ENCODE measurements around the gene C10orf53.
"Not testable (repeated sequence)": the region's sequence is repeated elsewhere in the genome, so short reads cannot be mapped to it uniquely, and the experiment has no call there.

C10orf53 gene

GRCh38 chr10:49688920-49689319 is 9.5 kb downstream of the C10orf53 start:
- no peak for DNase-seq

GRCh38 chr10:49689882-49690510 is 10.5 kb downstream of the C10orf53 start:
- DNase-seq = no peak

GRCh38 chr10:49690698-49691356 is 11.4 kb downstream of the C10orf53 start:
- DNase-seq = peak; percentile 7

DNA sequence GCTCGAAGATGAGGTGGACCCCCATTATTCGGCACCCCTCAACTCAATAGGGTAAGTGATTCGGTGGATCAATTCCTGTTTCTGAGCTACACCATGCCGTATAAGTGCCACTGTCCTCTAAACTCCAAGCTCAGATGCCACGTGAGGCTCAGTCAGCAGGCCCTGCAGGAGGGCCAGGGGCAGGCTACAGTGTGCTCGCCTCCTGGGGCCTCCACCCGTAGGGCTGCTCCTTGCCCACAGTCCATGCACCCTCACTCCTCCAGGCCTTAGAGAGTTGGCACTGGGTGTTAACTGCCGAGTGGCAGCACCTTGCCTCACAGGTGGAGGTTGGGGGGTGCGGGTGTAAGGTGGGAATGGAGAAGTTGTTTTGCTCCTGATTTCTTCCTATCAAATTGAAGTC is 12.1 kb downstream of the C10orf53 start:
- DNase-seq = no peak

- no peak for DNase-seq
These were observed 15.0 kb downstream of the C10orf53 start for GRCh38 chr10:49694466-49694865.

DNA sequence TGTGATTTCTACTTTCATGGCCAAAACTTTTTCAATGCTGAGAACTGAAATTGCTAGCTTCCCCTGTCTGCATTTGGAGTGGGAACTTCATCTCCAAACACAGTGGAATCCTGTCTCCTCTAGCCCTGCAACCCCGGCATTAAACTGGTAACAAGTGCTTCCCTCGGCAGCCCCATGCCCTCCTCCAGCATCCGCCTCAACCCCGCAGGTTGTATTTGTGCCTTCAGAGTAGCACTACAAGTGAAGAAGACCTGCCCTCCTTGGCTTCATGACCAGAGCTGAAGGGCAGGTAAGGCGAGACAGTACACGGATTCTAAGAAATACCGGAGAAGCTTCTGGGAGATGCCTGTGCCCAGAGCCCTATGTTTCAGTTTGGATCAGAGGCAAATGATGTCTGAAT is 16.9 kb downstream of the C10orf53 start:
- DNase-seq = no peak

DNA sequence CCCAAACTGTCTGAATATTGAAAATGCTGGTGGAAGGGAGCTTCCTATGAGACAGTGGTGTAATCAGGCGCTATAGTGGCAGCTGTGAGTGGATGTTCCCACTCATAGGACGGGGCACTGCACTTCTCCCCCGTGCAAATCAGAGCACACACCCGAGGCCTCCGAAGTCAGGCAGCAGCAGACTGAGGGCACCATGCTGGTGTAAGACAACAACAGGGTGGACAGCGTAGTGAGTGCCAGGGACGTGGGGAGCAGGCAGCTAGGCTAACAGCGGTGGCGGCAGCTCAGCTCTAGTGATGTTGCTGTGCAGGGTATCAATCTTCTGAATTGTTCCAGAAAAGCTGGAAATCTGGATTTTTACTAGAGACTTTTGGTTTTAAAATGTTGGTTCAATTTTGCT is 19.2 kb downstream of the C10orf53 start:
- DNase-seq = no peak

DNA sequence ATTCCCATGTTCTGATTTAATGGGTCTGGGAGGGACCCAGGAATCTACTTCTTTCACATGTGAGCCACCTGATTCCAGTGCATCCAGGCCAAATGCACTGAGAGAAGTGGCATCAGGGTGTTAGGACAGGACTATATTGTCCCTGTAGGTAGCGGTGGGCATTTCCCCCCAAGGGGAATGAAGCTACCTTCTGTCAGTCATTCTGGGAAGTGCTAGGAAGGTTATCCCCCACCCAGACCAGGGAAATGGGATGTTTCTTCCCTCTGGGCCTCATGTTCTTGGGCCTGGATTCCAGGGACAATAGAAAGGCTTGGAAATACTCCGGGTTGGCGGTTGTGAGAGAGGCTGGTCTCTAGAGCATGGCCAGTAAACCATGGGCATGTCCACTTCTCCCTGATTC is 20.8 kb downstream of the C10orf53 start:
- DNase-seq = no peak

DNA sequence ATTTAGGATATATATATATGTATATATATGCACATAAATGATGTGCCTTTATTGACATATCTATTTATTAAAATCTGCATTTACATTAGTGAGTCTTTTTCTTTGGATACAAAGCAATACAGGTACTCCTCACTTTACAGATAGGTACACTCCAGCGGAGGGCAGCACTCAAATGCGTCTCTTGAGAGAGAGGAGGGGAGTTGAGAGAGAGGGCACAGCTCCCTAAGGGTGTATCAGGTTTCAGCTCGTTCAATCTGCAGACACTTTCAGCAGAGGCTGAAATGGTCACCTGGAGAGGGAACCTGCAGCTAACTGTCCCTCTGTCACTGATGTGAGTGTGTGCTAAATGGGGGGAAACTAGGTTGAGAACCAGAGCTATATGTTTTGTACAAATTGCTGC is 21.5 kb downstream of the C10orf53 start:
- no peak for DNase-seq

DNA sequence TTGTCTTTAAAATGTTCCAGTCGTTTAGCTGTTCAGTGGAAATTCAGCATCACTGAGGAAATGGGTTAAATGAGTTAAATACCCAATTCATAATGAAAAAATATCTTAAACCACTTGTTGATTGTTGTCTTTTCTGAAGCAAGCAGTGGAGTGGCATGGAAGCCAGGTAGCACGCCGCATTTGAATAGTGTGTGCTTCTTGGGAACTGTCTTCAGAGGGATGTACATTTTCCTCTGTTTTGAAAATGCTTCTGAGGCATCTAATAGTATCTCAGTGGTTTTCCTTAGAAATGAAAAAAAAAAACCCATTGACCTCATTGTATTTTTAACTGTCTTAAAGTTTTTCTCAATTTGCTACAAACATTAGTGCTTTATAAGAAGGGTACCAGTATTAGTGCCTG is 28.1 kb downstream of the C10orf53 start:
- no peak for DNase-seq

- DNase-seq = no peak
These were observed 30.5 kb downstream of the C10orf53 start for GRCh38 chr10:49709934-49710333.

DNA sequence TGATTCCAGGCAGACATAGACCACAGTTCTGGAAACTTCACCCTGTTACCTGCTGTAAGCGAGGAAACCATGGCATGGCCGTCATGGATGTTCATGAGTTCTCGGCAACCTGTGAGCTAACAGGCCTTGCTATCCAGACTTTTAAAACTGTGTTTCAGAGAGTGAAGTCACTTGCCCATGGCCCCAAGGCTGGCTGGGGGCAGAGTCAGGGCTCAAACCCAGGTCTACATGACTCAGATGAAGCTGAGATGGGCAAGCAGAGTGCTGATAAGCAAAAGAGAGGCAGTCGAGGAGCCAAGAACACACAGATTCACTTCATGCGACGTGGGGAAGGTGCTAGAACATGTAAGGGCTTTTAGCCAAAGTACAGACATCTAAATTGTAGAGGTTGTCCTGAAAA is 31.5 kb downstream of the C10orf53 start:
- DNase-seq = no peak

GRCh38 chr10:49711481-49711880 is 32.0 kb downstream of the C10orf53 start:
- DNase-seq = no peak

DNA sequence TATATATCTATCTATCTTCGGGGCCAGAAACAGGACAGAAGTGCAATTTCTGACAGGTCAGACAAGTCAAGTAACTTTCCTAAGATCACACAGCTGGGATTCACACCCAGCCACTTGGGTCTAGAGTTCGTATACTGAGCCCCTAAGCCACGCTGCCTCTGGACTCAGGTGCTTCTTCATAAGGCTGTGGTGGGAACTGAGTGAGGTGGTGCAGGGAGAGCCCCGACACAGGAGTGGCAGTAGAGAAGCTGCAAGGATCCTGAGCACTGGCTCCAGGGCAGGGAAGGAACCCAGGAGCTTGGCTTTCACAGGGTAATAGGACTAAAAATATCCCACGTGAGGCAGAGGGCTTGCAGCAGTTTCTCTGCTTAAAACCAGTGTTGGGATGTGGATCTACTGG is 33.8 kb downstream of the C10orf53 start:
- DNase-seq = no peak

DNA sequence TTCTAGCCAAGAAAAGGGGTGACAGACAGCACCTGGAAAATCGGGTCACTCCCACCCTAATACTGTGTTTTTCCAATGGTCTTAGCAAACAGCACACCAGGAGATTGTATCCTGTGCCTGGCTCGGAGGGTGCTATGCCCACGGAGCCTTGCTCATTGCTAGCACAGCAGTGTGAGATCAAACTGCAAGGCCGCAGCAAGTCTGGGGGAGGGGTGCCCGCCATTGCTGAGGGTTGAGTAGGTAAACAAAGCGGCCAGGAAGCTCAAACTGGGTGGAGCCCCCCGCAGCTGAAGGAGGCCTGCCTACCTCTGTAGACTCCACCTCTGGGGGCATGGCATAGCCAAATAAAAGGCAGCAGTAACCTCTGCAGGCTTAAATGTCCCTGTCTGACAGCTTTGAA is 35.7 kb downstream of the C10orf53 start:
- DNase-seq = not testable (repeated sequence)

GRCh38 chr10:49726593-49726992 is 47.1 kb downstream of the C10orf53 start:
- no peak for DNase-seq

- no peak for DNase-seq
These were observed 54.4 kb downstream of the C10orf53 start for GRCh38 chr10:49733866-49734265.

DNA sequence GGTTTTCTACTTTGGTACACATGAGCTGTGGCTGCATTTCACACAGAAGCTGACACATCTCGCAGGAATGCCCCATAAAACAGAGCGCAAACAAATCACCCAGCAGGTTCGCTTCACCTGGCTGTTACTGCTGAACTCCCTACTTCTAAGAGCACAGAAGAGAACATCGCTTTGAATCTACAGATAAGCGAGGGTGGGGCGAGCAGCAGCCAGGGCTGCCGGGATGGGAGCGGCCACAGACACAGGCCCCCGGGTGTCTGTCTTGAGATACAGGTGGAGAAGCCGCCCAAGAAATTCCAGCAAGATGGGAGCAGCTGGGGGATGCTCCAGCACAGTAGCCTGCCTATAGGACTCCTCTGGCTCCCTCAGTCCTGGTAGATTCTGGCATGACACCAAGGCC is 55.2 kb downstream of the C10orf53 start:
- DNase-seq = no peak

DNA sequence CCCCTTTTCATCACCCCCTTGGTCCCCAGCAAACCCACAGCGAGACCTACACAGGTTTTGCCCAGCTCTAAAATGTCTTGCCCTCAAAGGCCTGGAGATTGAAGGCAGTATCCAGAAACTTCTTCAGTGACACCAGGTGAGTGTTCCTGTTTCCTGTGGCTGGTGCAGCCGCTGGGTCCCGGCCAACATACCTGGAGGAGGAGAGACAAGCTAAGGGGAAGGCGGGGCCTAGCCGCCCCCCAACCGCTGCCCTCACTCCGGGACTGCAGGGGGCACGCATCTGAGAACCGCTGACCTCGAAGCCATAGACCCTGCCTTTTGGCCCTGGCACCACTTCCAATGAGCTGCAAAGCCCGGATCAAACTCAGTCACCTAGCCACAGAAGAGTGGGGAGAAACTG is 55.7 kb downstream of the C10orf53 start:
- DNase-seq = no peak

- DNase-seq = no peak
These were observed 56.6 kb downstream of the C10orf53 start for GRCh38 chr10:49735848-49736563.

- no peak for DNase-seq
These were observed 57.2 kb downstream of the C10orf53 start for GRCh38 chr10:49736564-49737113.

DNA sequence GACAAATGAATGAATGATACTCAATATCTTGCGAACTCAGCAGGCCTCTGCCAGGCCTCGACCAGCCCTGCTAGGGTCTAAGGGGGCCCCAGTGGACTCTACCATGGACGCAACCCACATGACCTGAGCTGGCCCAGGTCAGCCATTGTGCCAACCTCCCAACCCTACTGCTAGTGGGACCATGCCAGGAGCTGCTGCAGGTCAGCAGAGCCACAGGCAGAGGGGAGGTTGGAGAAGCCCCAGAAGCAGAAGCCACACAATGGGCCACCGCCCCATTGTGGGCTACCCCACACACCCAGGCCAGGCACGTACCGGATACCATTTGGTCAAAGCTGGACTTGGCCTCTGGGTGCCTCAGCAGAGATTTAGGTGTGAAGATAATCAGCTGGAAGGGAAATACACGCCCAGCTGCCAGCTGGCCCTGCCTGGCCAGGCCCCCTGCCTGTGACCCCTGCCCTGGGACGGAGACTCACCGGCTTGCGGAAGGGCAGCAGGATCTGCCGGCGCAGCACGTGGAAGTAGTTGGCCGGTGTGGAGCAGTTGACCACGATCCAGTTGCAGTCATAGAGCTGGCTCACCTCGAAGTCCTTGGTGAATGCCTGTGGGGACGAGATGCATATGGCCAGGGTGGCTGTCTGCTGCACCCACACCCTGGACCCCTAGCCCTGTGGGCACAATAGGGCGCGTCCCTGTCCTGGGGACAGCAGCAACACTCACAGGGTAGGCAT is 58.2 kb downstream of the C10orf53 start:
- DNase-seq = no peak

DNA sequence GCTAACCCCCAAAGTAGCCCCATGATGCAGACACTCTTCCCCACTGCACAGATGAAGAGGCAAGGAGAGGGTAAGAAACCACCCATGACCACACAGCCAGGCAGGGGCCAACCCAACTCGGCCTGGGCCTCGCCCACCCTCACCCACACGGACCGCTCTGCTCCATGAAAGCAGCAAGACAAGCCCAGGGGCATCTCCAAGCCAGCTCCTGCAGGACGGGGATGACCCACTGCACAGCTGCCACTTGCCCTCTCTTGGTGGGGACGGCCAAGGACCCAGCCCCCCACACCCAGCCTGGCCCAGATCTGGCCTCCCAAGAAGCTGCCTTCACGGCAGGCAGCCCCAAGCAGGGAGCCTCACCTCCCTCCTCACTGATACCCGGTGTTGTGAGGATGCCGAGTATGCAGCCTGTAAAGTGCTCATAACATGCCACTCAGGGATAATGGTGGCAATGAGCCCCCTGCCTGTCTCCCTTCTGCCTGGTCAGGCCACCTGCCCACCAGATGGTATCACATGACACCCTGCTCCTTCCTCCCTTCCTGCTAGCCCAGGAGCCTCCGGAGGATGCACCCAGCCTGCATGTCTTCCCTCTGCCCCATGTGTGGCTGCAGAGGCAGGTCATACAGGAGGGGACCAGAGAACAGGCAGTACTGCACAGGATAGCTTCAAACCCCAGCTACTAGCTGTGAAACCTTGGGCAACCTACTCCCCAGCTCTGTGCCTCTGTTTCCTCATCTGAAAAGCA is 59.3 kb downstream of the C10orf53 start:
- DNase-seq = no peak
